HK-2 (cell line): ENCODE results near the gene MFSD2B.
"Not testable (repeated sequence)": the region's sequence is repeated elsewhere in the genome, so short reads cannot be mapped to it uniquely, and the experiment has no call there.

Experiments used
- DNase-seq: peaks from one replicate; pipeline ENCODE4 v3.0.0-alpha.2; 2018; ENCODE audit not compliant: unreplicated experiment

The MFSD2B gene

GRCh38 chr2:24018241-24018640 is 8.4 kb downstream of the MFSD2B start:
- DNase-seq, result no peak

- no peak for DNase-seq
These were observed 9.8 kb downstream of the MFSD2B start for GRCh38 chr2:24019729-24020128.

- no peak for DNase-seq
These were observed 10.4 kb downstream of the MFSD2B start for GRCh38 chr2:24020244-24020643.

GRCh38 chr2:24021122-24021998 is 11.5 kb downstream of the MFSD2B start:
- DNase-seq, result no peak

GRCh38 chr2:24022324-24022974 is 12.6 kb downstream of the MFSD2B start:
- DNase-seq, result no peak

- no peak for DNase-seq
These were observed 13.2 kb downstream of the MFSD2B start for GRCh38 chr2:24022975-24023575.

- no peak for DNase-seq
These were observed 14.1 kb downstream of the MFSD2B start for GRCh38 chr2:24024018-24024417.

- no peak for DNase-seq
These were observed 15.2 kb downstream of the MFSD2B start for GRCh38 chr2:24024996-24025663.

- no peak for DNase-seq
These were observed 16.3 kb downstream of the MFSD2B start for GRCh38 chr2:24026233-24026632.

- DNase-seq, result no peak
These were observed 29.1 kb downstream of the MFSD2B start for GRCh38 chr2:24038786-24039499.

- no peak for DNase-seq
These were observed 30.6 kb downstream of the MFSD2B start for GRCh38 chr2:24040511-24040910.

GRCh38 chr2:24043133-24043532 is 33.2 kb downstream of the MFSD2B start:
- DNase-seq, result not testable (repeated sequence)

GRCh38 chr2:24045511-24046508 is 35.9 kb downstream of the MFSD2B start:
- no peak for DNase-seq

GRCh38 chr2:24046599-24046929 is 36.7 kb downstream of the MFSD2B start:
- DNase-seq, result no peak

- peak; percentile 96 for DNase-seq
These were observed 37.2 kb downstream of the MFSD2B start, which contains the start of gene WDCP for GRCh38 chr2:24046930-24047702. WDCP (minus strand) TSS chr2:24047391; CDS start chr2:24039494, 7,897 bp downstream.

- DNase-seq, result no peak
These were observed 37.8 kb downstream of the MFSD2B start for GRCh38 chr2:24047703-24048033.

- DNase-seq, result no peak
These were observed 39.0 kb downstream of the MFSD2B start for GRCh38 chr2:24048769-24049484.

GRCh38 chr2:24049485-24050021 is 39.7 kb downstream of the MFSD2B start, which contains the start of gene FKBP1B:
FKBP1B (plus strand) TSS chr2:24049741; CDS start chr2:24049850, 109 bp downstream.
- DNase-seq, result peak; percentile 38
